ELR (cell line): Measurements from ENCODE around the gene NF1.
A peak's percentile ranks its signal among the peaks of the same experiment; 100 is the strongest.

Source experiments
- DNase-seq: peaks from one replicate; pipeline ENCODE4 v3.0.0-alpha.2; 2015; ENCODE audit warnings: low read depth

The NF1 gene

GRCh38 chr17:31385428-31386285, 290.9 kb downstream of the NF1 start:
- DNase-seq, result no peak

DNA sequence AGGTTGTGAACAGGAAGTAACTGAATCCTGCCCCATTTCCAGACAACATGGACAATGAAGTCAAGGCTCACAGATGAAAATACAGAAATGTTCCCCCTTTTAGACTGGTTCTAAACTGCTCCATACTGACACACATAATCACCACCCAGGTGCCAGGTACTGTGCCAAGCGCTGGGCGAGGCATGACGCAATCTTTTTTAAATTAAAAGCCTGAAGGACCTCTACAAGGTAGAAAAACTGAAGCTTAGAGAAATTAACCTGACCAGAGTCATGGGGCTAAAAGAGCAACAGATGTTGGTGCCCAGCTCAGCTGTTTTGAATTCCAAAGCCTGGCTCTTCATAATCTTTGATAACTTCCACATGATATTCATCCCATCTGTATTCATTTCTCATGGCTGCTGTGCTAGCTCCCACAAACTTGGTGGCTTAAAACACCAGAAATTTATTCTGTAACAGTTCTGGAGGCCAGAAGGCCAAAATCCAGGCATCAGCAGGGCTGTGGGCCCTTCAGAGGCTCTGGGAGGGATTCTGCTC, 291.8 kb downstream of the NF1 start:
- no peak for DNase-seq

DNA sequence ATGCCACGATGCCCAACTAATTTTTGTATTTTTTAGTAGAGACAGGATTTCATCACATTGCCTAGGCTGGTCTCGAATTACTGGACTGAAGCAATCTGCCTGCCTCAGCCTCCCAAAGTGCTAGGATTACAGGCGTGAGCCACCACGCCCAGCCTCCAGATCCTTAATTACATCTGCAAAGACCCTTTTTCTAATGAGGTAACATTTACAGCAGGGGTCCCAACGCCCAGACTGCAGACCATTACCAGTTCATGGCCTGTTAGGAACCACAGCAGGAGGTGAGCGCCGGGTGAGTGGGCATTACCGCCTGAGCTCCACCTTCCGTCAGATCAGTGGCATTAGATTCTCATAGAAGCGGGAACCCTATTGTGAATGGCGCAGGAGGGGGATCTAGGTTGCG, 292.7 kb downstream of the NF1 start:
- no peak for DNase-seq

DNA sequence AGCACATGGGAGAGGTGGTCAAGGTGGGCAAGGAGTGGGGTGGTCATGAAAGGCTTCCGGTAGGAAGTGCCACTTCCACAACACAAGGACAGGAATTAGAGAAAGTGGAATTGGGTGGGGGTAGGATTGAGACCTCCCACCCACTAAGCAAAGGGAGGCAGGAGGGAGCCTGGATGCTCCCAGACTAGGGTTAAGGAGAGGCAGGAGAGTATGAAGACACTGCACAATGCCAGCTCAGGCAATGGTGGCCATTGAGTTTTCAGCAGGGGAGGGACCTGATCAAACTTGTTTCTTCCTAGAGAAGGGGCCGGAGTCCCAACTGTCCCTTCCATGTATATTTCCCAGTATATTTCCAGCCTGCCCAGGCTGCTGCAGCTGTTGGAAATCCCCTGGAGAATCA, 293.6 kb downstream of the NF1 start:
- DNase-seq, result no peak

GRCh38 chr17:31388770-31389656, 294.2 kb downstream of the NF1 start:
- peak; percentile 54 for DNase-seq

DNA sequence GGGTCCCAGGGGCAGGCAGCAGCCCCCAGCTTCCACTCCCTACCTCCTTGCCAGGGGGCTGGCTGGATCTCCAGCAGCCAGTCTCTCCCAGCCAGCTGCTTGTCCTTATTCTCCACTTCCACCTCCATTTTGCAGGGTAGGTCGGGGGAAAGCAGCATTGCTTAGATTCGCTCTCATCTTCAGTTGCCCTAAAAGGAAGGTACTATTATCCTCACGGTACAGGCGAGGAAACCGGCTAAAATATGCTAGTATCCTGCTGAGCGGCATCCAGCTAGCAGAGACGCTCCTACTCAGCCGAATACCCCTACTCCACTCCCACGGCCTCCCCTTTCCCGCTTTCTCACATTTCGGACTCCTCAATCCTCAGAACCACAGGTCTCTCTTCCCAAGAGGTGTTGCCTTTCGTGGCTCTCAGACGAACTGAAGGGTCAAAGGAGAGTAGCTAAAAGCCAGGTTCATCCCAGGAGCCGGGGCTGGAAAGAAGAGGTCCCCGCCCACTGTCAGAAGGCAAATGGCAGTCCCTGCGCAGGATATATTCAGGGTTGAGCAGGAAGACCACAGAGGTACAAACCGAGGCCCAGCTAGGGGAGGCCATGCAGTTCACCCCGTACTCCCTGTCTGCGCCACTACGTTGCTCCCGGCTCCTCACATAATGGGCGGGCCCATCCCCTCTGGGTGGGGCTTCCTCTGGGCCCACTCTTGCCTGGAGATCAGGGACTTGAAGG, 295.0 kb downstream of the NF1 start:
- DNase-seq, result no peak

- DNase-seq, result no peak
These were observed 295.6 kb downstream of the NF1 start for GRCh38 chr17:31390426-31390747.

- DNase-seq, result no peak
These were observed 296.1 kb downstream of the NF1 start for GRCh38 chr17:31390748-31391495.

GRCh38 chr17:31391496-31391949, 296.7 kb downstream of the NF1 start, which contains the start of gene RAB11FIP4:
TSS of gene RAB11FIP4 (plus strand) at chr17:31391675. CDS start at chr17:31391853, 178 bp downstream.
- no peak for DNase-seq

GRCh38 chr17:31392002-31392855, 297.5 kb downstream of the NF1 start:
- no peak for DNase-seq

GRCh38 chr17:31392856-31393748, 298.3 kb downstream of the NF1 start:
- no peak for DNase-seq

DNA sequence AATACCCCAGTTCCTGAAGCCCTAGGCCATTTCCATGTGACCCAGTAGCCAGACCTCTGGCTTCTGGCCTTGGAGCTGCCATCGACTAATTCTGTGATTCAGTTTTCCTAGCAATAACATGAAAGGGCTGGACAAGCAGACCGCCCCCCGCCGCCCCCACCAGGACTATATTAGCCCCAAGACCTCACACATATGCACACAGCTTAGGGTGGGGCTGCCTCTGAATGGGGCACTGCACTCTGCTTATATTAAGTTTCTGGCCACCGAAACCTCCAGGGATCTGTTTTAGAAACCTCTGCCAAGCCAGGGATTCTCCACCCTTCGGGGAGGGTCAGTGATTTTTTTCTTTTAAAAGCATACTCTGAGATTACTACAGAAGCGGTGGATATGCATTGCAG, 299.0 kb downstream of the NF1 start:
- no peak for DNase-seq

DNA sequence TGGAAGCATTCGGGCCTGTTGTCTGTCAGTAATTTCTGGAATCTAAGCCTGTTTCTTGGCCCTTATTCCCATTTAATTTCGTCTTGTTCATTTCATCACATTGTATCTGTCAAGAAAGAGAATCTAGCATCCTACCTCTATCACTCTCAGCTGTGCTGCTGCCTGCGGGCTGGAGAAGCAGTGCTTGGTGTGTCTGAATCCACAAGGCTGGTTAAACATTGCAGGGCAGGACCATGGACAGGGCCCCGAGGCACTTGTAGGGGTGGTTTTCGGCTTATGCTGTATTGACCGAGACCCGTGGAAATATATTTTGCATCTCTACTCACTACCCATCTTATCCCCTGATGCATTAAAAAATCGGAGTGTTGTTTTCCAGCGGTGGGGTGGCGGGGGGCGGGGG, 299.8 kb downstream of the NF1 start:
- DNase-seq, result peak; percentile 67

- DNase-seq, result no peak
These were observed 302.6 kb downstream of the NF1 start for GRCh38 chr17:31397256-31397939.

GRCh38 chr17:31398381-31399311, 303.9 kb downstream of the NF1 start:
- no peak for DNase-seq

GRCh38 chr17:31400481-31400950, 305.7 kb downstream of the NF1 start:
- DNase-seq, result no peak

DNA sequence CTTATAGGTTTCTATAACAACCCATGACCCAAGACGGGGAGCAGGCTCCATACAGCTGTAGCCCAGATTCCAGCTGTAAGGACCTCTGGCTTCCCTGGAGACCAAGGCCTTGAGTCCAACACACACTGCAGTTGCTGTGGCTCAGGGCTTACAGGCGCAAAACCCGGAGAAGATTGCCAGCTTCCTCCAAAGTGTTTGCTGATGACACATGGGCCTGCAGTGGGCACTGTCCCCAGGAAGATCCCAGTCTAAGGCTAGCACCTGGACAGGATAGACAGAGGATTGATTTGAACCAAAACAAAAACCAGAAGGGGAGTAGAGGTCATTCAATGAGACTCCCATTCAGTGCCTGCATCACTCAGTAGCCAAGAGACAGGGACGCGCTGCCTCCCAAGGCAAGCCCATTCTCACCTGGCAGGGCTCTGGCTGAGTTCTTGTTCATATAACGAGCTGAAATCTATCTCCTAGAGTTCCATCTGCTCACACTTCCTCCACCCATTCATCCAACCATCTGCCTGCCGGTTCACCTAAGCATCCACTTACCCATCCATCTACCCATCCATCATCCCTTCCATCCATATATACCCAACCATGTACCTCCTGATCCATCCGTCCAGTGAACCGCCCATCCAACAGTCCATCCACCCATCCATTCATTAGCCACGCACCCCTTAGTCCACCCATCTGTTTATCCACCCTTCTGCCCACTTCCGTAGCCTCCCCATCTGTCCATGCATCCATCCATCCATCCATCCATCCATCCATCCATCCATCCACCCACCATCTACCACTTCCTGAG, 306.9 kb downstream of the NF1 start:
- no peak for DNase-seq
